ENCODE measurements around the gene LINS1. TPM values are rescaled to one million over a fixed set of nuclear protein-coding genes. Genes with fewer than 3 reads are reported as not detected.
A peak's percentile ranks its signal among the peaks of the same experiment; 100 is the strongest.

Gene LINS1, protein sequence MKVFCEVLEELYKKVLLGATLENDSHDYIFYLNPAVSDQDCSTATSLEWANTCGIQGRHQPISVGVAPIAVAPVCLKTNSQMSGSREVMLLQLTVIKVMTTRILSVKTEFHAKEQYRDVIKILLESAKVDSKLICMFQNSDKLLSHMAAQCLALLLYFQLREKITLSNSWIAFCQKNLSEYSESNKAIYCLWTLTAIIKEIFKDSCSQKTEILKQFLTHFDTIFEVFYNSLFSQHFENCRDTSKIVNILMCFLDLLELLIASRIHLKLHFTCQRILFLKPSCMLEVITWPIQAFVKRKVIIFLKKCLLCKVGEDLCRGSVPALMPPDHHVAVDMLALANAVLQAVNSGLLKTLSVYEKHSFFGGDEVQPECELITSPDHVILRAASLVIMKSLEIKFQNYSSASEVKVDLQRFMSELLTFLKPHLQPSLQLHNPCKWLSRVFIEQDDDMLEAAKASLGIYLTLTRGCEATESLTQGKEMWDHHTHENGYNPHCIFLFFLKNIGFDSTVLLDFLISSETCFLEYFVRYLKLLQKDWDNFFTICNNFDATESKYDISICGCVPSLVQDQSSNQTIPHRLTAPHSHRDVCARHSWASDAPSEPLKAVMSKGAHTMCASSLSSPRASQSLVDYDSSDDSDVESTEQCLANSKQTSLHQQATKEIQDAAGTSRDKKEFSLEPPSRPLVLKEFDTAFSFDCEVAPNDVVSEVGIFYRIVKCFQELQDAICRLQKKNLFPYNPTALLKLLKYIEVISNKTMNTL
- total RNA-seq (2014; rRNA removed; shearing (Covaris generic)) (11.1 and 15.4 TPM in 2 replicates), polyA plus RNA-seq (2016; fragmentation: Nextera tagmentation; extraction: Ambion mirVana) (10.4 and 11.7 TPM in 2 replicates)
- long read RNA-seq, partial matches to known transcripts, result 0 of 4 reads
- long read RNA-seq, other reads (novel, unspliced or antisense), result 3 of 4 reads

DNA sequence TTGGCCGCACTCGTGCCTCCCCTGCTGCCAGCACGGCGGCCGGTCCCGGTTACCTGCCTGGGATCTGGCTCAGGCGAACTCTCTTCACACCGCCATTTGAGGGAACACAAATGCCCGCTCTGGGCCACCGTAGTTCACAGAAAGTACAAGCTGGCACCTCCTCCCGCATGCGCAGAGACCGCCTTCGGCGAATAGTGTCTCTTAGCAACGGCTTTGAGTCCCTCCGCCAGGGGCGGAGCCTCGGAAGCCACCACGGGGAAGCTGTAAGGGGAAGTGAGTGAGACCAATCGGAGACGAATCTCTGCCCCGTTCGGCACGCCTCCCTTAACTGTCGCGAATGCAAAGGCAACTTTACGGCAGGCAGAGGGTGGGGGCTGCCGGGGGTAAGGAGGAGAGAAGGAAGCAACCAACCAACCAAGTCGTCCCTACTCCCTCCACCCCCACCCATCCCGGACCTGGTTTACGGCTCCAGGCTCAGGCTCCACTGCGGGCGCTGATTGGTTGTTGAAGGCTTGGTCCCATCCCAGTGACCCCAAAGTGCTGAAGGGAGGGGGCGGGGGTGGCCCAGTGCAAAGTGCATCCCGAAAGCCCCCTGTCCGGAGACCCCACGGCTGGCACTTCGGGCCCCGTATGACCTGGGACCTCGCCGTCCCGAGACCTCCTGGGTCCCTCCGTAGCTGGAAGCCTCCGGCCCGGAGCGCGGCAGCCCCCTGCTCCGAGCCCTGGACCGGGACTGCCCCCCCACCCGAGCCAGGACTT, at the start of gene LINS1, which contains the start of gene ASB7:
TSS of gene LINS1 (minus strand) at position 121 of the 759 bp plus-strand sequence. CDS start 21,342 bp downstream, outside the sequence.
TSS of gene ASB7 (plus strand) at position 526 of the 759 bp plus-strand sequence. CDS start 9,628 bp downstream, outside the sequence.
- peaks cover 10% of the 10 kb centered on the region; the same call in 1 of the 2 replicates for H3K36me3 ChIP-seq (ENCODE audit: insufficient read depth)
- peak within 1 kb of the TSS; percentile 95 for H3K27ac Mint-ChIP-seq
- peaks cover 82% of the 10 kb centered on the region for H3K79me2 ChIP-seq (replicated peaks; ENCODE audit: insufficient read depth)
- H3K9me2 ChIP-seq (ENCODE audit: insufficient read depth), result no peaks in the 10 kb centered on the region
- peaks cover 12% of the 10 kb centered on the region for H3K4me1 Mint-ChIP-seq
- H4K20me1 ChIP-seq (replicated peaks; ENCODE audit: insufficient read depth), result peaks cover 13% of the 10 kb centered on the region
- H2AFZ ChIP-seq, result peak within 1 kb of the TSS; percentile 86
- TF ChIP-seq, protein P1, sequence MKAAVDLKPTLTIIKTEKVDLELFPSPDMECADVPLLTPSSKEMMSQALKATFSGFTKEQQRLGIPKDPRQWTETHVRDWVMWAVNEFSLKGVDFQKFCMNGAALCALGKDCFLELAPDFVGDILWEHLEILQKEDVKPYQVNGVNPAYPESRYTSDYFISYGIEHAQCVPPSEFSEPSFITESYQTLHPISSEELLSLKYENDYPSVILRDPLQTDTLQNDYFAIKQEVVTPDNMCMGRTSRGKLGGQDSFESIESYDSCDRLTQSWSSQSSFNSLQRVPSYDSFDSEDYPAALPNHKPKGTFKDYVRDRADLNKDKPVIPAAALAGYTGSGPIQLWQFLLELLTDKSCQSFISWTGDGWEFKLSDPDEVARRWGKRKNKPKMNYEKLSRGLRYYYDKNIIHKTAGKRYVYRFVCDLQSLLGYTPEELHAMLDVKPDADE (IDR thresholded peaks at IDR 0.05), result peak; percentile 50
- no peak for TF ChIP-seq EZH2 (IDR thresholded peaks at IDR 0.05; ENCODE audit: low read depth, unreplicated experiment)
- peak; percentile 51 for TF ChIP-seq POLR2AphosphoS5 (IDR thresholded peaks at IDR 0.05; ENCODE audit: low read depth)
- TF ChIP-seq CREB1 (CRISPR knock-in tag; IDR thresholded peaks at IDR 0.05; ENCODE audit: low read depth), result no peak
- H3K36me3 Mint-ChIP-seq (ENCODE audit: low read depth), result peaks cover 8% of the 10 kb centered on the region; the same call in 1 of the 3 replicates
- DNase-seq (ENCODE audit: low spot score) (peak; percentile 100), ATAC-seq (peak; percentile 95)
- H3K4me3 ChIP-seq, result peak within 1 kb of the TSS; percentile 95
- H3K4me3 Mint-ChIP-seq, result no peak within 1 kb of the TSS; the same call in 2 of the 3 replicates
- H3F3A ChIP-seq (replicated peaks; ENCODE audit: low read depth), result no peaks in the 10 kb centered on the region
- peak within 1 kb of the TSS; percentile 82; the same call in 1 of the 2 replicates for H3K27ac ChIP-seq (ENCODE audit: low read depth)
- peak within 1 kb of the TSS; percentile 92 for H3K4me2 ChIP-seq
- no peaks in the 10 kb centered on the region for H3K9me3 Mint-ChIP-seq
- H3K27me3 Mint-ChIP-seq (ENCODE audit: insufficient read depth, low read depth, poor library complexity), result peaks cover 4% of the 10 kb centered on the region
- H3K27me3 ChIP-seq (ENCODE audit: insufficient read depth), result no peaks in the 10 kb centered on the region
- H3K4me1 ChIP-seq (ENCODE audit: insufficient read depth), result peaks cover 10% of the 10 kb centered on the region

DNA sequence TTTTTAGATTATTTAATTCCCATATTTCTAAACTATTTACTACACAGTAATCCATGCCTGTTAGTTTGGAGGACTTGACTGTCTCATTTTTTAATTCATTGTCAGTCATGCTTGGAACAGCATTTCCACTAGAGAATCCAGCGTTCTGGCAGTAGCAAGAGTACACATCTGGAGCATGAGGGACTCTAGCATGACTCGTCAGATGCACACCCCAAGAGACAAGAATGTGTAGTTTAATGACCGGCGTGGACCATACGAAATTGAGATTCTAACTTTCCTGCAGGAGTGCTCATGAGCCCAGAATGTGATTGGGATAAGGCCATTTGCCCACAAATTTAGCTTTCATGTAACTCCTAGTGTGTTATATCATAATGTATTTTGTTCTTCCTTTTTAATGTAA, 49.3 kb upstream of the LINS1 start:
- Histone ChIP-seq H3K36me3 (ENCODE audit: insufficient read depth) (no peaks in the 10 kb centered on the region), H3F3A (replicated peaks; ENCODE audit: low read depth) (no peaks in the 10 kb centered on the region), H3K9me2 (ENCODE audit: insufficient read depth) (no peaks in the 10 kb centered on the region), H2AFZ (no peak overlapping the region), H3K27ac (ENCODE audit: low read depth) (no peak overlapping the region), H3K27me3 (ENCODE audit: insufficient read depth) (no peaks in the 10 kb centered on the region), H3K4me2 (no peak overlapping the region), H3K4me3 (no peak overlapping the region), H3K79me2 (replicated peaks; ENCODE audit: insufficient read depth) (peaks cover 5% of the 10 kb centered on the region; the same call in 1 of the 2 replicates), H4K20me1 (replicated peaks; ENCODE audit: insufficient read depth) (no peaks in the 10 kb centered on the region; the same call in 1 of the 2 replicates), H3K4me1 (ENCODE audit: insufficient read depth) (no peaks in the 10 kb centered on the region)
- Mint-ChIP-seq H3K9me3 (no peaks in the 10 kb centered on the region), H3K27me3 (ENCODE audit: insufficient read depth, low read depth, poor library complexity) (peaks cover 4% of the 10 kb centered on the region), H3K4me1 (peaks cover 12% of the 10 kb centered on the region; the same call in 2 of the 3 replicates), H3K27ac (peak overlapping the region; percentile 82), H3K36me3 (ENCODE audit: low read depth) (no peaks in the 10 kb centered on the region), H3K4me3 (no peak overlapping the region)
- no peak for DNase-seq (ENCODE audit: low spot score)
- TF ChIP-seq EZH2 (IDR thresholded peaks at IDR 0.05; ENCODE audit: low read depth, unreplicated experiment) (no peak), POLR2AphosphoS5 (IDR thresholded peaks at IDR 0.05; ENCODE audit: low read depth) (no peak), CREB1 (CRISPR knock-in tag; IDR thresholded peaks at IDR 0.05; ENCODE audit: low read depth) (no peak), EZH2phosphoT487 (IDR thresholded peaks at IDR 0.05; ENCODE audit: unreplicated experiment) (no peak)
- TF ChIP-seq, protein P2, sequence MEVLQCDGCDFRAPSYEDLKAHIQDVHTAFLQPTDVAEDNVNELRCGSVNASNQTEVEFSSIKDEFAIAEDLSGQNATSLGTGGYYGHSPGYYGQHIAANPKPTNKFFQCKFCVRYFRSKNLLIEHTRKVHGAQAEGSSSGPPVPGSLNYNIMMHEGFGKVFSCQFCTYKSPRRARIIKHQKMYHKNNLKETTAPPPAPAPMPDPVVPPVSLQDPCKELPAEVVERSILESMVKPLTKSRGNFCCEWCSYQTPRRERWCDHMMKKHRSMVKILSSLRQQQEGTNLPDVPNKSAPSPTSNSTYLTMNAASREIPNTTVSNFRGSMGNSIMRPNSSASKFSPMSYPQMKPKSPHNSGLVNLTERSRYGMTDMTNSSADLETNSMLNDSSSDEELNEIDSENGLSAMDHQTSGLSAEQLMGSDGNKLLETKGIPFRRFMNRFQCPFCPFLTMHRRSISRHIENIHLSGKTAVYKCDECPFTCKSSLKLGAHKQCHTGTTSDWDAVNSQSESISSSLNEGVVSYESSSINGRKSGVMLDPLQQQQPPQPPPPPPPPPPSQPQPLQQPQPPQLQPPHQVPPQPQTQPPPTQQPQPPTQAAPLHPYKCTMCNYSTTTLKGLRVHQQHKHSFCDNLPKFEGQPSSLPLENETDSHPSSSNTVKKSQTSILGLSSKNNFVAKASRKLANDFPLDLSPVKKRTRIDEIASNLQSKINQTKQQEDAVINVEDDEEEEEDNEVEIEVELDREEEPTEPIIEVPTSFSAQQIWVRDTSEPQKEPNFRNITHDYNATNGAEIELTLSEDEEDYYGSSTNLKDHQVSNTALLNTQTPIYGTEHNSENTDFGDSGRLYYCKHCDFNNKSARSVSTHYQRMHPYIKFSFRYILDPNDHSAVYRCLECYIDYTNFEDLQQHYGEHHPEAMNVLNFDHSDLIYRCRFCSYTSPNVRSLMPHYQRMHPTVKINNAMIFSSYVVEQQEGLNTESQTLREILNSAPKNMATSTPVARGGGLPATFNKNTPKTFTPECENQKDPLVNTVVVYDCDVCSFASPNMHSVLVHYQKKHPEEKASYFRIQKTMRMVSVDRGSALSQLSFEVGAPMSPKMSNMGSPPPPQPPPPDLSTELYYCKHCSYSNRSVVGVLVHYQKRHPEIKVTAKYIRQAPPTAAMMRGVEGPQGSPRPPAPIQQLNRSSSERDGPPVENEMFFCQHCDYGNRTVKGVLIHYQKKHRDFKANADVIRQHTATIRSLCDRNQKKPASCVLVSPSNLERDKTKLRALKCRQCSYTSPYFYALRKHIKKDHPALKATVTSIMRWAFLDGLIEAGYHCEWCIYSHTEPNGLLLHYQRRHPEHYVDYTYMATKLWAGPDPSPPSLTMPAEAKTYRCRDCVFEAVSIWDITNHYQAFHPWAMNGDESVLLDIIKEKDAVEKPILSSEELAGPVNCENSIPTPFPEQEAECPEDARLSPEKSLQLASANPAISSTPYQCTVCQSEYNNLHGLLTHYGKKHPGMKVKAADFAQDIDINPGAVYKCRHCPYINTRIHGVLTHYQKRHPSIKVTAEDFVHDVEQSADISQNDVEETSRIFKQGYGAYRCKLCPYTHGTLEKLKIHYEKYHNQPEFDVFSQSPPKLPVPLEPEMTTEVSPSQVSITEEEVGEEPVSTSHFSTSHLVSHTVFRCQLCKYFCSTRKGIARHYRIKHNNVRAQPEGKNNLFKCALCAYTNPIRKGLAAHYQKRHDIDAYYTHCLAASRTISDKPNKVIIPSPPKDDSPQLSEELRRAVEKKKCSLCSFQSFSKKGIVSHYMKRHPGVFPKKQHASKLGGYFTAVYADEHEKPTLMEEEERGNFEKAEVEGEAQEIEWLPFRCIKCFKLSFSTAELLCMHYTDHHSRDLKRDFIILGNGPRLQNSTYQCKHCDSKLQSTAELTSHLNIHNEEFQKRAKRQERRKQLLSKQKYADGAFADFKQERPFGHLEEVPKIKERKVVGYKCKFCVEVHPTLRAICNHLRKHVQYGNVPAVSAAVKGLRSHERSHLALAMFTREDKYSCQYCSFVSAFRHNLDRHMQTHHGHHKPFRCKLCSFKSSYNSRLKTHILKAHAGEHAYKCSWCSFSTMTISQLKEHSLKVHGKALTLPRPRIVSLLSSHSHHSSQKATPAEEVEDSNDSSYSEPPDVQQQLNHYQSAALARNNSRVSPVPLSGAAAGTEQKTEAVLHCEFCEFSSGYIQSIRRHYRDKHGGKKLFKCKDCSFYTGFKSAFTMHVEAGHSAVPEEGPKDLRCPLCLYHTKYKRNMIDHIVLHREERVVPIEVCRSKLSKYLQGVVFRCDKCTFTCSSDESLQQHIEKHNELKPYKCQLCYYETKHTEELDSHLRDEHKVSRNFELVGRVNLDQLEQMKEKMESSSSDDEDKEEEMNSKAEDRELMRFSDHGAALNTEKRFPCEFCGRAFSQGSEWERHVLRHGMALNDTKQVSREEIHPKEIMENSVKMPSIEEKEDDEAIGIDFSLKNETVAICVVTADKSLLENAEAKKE (CRISPR knock-in tag; IDR thresholded peaks at IDR 0.05), result no peak
- TF ChIP-seq, protein P1 (IDR thresholded peaks at IDR 0.05), result no peak
- ATAC-seq, result no peak
